Activated T-cell treated with anti-CD3 and anti-CD28 coated beads for 24 hours (primary cell): ENCODE measurements around the gene CEP135.
A peak's percentile ranks its signal among the peaks of the same experiment; 100 is the strongest.
"Not testable (repeated sequence)": the region's sequence is repeated elsewhere in the genome, so short reads cannot be mapped to it uniquely, and the experiment has no call there.

Source experiments
- DNase-seq: peaks from one replicate; pipeline ENCODE4 v3.0.0-alpha.2; 2020; ENCODE audit warnings: low read depth

CEP135 gene

GRCh38 chr4:55948726-55949481 lies at the start of gene CEP135:
CEP135 (plus strand) TSS chr4:55948945; CDS start chr4:55952131, 3,186 bp downstream.
- DNase-seq, result peak; percentile 89

GRCh38 chr4:55902677-55903076 lies 46.1 kb upstream of the CEP135 start:
- DNase-seq, result no peak

- DNase-seq, result no peak
Measured at GRCh38 chr4:55903577-55903976, 45.2 kb upstream of the CEP135 start.

- DNase-seq, result no peak
Measured at GRCh38 chr4:55904576-55904975, 44.2 kb upstream of the CEP135 start.

GRCh38 chr4:55906323-55906722 lies 42.4 kb upstream of the CEP135 start:
- no peak for DNase-seq

- no peak for DNase-seq
Measured at GRCh38 chr4:55906989-55907388, 41.8 kb upstream of the CEP135 start.

- DNase-seq, result no peak
Measured at GRCh38 chr4:55907469-55907868, 41.3 kb upstream of the CEP135 start.

GRCh38 chr4:55910140-55910539 lies 38.6 kb upstream of the CEP135 start:
- no peak for DNase-seq

GRCh38 chr4:55912249-55912648 lies 36.5 kb upstream of the CEP135 start:
- no peak for DNase-seq

- no peak for DNase-seq
Measured at GRCh38 chr4:55920571-55920970, 28.2 kb upstream of the CEP135 start.

GRCh38 chr4:55921093-55921492 lies 27.7 kb upstream of the CEP135 start:
- no peak for DNase-seq

- no peak for DNase-seq
Measured at GRCh38 chr4:55925241-55925640, 23.5 kb upstream of the CEP135 start.

GRCh38 chr4:55926610-55927009 lies 22.1 kb upstream of the CEP135 start:
- DNase-seq, result no peak

- DNase-seq, result no peak
Measured at GRCh38 chr4:55927803-55928437, 20.8 kb upstream of the CEP135 start.

- no peak for DNase-seq
Measured at GRCh38 chr4:55928846-55929245, 19.9 kb upstream of the CEP135 start.

GRCh38 chr4:55931043-55931442 lies 17.7 kb upstream of the CEP135 start:
- no peak for DNase-seq

GRCh38 chr4:55931833-55932232 lies 16.9 kb upstream of the CEP135 start:
- no peak for DNase-seq

- DNase-seq, result no peak
Measured at GRCh38 chr4:55932511-55932910, 16.2 kb upstream of the CEP135 start.

- DNase-seq, result no peak
Measured at GRCh38 chr4:55933611-55934010, 15.1 kb upstream of the CEP135 start.

GRCh38 chr4:55935907-55936306 lies 12.8 kb upstream of the CEP135 start:
- not testable (repeated sequence) for DNase-seq

GRCh38 chr4:55938481-55938880 lies 10.3 kb upstream of the CEP135 start:
- DNase-seq, result no peak

GRCh38 chr4:55939421-55939820 lies 9.3 kb upstream of the CEP135 start:
- no peak for DNase-seq

GRCh38 chr4:55941881-55942396 lies 6.8 kb upstream of the CEP135 start:
- no peak for DNase-seq
